A172 (cell line): ENCODE results near the gene TUBB6. TPM values are rescaled to one million over a fixed set of nuclear protein-coding genes. Genes with fewer than 3 reads are reported as not detected.

Source experiments
- DNase-seq: peaks from one replicate; pipeline ENCODE4 v3.0.0-alpha.2; 2015; ENCODE audit warnings: low spot score
- total RNA-seq: library from RNA; depleted of rRNA; stranded (reverse); fragments of >200 nt; shearing (Covaris generic); gene quantifications from 2 replicates; pipeline ENCODE4 v1.2.3, GENCODE V29; 2014

Gene TUBB6
- total RNA-seq, 1 experiment from 2014 or later, result 464 TPM

- DNase-seq, result no peak
Observed at GRCh38 chr18:12338382-12338781, 30.3 kb downstream of the TUBB6 start.

DNA sequence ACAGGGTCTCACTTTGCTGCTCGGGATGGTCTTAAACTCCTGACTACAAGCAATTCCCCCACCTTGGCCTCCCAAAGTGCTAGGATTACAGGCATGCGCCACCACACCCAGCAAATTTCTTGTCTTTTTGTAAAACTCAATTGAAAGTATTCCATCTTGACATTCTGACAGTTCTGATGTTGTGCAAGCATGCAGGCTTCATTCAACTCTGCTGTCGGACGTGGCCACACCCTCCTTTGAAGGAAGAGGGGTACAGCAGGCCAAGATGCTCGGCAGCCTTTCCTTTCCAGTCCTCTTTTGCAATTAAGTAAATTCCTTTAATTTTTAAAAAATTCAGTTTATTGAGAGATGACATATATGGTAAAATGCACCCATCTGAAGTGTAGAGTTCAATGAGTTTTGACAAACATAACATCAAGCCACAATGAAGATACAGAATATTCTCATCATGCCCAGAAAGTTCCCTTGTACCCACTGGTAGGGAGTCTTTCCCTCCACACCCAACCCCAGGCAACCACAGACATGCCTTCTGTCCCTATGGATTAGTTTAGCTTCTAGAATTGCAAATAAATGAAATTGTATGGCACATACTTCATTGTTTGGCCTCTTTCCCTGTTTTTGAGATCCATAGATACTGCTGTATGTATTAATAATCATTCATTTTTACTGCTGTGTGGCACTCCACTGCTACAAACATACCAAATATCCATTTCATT is 33.1 kb downstream of the TUBB6 start:
- DNase-seq, result no peak

DNA sequence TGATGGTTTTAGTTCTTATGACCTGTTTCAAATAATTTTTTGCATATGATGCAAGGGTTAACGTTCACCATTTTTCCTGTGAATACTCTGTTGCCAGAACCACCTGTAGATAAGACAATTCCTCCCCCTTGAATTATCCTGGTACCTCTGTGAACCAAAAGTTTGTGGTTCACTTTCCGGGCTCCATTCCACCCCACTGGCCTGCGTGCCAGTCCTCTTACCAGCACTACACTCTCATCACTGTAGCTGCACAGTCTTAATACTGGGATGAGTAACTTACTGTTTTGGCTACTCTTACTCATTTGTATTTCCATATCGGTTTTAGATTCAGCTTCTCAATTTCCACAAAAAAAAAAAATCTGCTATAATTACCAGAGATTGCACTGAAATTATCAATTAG is 34.6 kb downstream of the TUBB6 start:
- DNase-seq, result no peak

DNA sequence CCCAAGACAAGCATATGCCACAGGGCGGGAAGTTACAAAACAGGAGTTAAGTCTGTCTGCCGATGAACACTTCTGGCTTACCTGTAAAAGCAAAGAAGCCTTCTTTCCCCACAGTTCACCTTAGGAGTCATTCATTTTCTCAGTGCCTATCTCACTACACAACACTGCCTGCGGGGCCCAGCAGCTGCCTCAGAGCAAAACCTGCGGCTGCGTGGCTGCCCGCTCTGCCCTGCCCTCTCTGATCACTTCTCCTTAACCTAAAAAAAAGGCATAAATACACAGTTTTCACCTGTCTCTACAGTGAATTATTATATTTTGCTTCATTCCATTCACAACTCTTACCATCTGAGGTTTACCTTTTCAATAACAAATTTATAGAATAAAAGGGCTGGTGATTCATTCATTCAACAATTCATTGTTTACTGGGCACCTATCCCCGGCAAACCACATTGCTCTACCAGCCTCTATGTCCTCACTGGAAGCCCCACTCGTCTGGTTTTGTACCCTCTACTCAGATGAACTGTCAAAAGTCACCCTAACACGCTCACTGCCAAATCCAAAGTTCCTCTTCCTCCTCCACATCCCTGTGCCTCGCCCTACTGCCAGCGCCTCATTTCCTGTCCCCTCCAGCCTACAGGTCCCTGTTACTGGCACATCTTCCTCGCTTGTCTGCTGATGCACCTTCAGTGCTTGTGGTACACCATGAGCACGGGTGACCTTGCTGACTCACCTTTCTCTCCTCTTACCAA is 37.6 kb downstream of the TUBB6 start:
- DNase-seq, result peak; percentile 7

DNA sequence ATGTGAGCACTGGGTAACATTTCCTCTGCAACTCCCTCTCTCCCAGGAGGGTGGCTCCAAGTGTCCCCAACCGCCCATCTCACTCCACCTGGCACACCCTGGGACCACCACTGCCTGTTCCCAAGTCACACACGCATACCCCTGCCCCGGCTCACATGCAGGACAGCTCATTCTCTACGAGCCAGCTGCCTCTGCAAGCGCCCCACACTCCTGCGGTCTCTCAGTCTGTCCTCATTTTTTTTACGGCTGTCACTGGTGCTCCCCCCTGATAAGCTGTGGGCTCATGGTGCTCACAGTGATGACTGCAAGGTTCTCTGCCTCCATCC is 38.2 kb downstream of the TUBB6 start:
- no peak for DNase-seq

DNA sequence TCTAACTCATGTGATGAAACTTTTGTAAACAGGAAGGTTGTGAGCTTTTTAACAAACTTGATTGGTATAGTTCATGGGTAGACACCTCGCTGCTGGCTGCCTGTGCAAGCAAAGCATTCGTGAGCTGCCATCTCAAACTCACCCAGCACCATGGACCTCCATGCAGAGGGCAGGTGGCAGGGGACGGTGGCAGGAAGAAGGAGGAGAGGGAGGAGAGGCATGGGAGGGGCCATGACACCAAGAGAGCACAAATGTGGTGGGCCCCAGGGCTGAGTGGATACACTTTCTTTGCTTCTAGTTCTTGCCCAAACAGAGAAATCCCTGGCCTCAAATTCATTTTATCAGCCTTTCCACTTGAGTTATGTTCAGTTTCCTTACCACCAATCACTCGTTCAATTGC is 39.9 kb downstream of the TUBB6 start:
- DNase-seq, result no peak

DNA sequence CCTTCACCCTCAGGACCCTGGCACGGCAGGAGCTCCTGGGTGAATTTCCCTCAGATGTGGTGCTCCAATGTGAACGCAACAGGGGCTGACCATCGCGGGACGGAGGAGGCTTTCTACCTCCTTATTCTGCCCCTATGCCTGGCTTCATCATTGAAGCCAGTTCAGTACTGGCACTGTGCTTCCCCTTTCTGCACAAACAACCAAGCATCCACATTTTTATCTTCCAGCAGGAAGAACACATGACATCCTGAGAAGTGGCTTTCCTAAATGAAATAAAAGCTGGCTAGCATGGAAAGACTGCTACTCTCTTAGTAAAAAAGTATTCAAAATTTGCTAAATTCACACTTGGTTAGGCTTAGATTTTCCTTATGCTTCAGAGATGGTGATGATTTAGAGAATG is 44.1 kb downstream of the TUBB6 start:
- no peak for DNase-seq

DNA sequence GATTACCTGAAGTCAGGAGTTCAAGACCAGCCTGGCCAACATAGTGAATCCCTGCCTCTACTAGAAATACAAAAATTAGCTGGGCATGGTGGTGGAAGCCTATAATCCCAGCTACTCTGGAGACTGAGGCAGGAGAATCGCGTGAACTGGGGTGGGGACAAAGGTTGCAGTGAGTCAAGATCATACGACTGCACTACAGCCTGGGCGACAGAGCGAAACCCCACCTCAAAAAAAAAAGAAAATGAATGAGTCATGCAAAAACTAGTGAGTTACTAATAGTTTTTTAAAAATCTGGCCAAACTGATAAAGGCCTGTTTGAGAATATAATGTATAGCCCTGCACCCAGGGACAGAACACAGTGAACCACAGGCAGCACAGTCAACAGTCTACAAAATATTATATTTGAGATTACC is 51.5 kb downstream of the TUBB6 start:
- DNase-seq, result peak; percentile 37

GRCh38 chr18:12361770-12362378 is 53.8 kb downstream of the TUBB6 start:
- DNase-seq, result peak; percentile 13

GRCh38 chr18:12362473-12363174 is 54.6 kb downstream of the TUBB6 start:
- DNase-seq, result no peak

- no peak for DNase-seq
Observed at GRCh38 chr18:12366379-12366778, 58.3 kb downstream of the TUBB6 start.

DNA sequence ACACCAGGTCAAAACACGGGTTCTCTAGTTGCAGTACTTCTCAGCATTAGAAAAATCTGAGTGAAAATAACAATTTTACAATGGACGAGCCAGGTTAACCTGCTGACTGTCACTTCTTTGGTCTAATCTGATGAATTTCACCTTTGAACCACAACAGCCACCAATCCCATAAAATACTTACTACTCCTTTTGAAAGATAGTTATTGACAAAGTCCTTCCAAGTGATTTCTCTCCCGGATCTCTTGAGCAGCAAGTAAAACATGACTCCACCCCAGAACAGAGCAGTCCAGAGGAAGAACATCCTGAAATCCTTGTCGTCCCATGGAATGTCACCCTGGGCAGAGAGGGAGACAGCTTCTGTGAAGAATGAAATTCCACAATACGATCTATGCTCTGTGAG is 58.7 kb downstream of the TUBB6 start:
- DNase-seq, result no peak

DNA sequence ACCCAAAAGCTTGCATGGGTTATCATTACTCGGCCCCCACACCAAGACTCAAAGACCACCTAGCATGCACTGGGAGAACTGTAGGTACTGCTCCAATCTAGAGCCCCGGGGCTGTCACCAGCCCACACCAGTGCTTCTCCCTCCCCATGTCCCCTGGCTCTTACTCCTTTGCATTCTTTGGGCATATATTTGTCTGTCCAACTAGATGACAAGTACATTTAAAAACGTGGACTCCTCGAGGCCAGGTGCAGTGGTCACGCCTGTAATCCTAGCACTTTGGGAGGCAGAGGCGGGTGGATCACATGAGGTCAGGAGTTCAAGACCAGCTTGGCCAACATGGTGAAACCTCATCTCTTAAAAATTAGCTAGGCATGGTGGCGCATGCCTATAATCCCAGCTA is 61.2 kb downstream of the TUBB6 start:
- no peak for DNase-seq

DNA sequence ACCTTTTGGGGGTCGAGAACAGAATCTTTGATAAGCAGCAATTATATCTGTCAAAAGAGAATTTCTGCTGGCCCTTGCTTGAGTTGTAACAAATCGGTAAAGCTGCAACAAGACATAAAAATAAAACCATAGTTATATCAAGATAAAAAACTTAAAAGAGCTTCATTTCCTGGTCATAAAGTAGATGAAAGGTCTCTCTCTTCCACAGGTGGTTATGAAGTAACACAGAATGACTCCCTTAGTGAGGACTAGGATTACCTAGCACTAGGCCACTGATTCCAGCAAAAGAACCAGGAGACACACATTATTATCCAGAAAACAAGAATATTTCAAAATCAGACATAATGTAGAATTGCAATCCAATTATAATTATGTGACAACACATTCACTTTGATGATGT is 63.5 kb downstream of the TUBB6 start:
- DNase-seq, result no peak

DNA sequence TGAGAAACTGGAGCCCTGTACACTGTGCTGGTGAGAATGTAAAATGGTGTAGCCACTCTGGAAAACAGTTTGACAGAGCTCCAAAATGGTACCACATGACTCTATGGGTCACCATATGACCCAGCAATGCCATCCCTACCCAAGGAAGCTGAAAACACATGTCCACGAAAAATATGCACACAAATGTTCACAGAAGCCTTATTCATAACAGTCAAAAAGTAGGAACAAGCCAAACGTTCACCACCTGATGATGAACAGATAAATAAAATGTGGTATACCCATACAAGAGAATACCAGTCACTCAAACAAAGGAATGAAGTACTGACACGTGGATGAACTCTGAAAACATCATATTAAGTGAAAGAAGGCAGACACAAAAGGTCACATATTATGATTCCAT is 64.4 kb downstream of the TUBB6 start:
- DNase-seq, result no peak

- no peak for DNase-seq
Observed at GRCh38 chr18:12373116-12373770, 65.2 kb downstream of the TUBB6 start.

DNA sequence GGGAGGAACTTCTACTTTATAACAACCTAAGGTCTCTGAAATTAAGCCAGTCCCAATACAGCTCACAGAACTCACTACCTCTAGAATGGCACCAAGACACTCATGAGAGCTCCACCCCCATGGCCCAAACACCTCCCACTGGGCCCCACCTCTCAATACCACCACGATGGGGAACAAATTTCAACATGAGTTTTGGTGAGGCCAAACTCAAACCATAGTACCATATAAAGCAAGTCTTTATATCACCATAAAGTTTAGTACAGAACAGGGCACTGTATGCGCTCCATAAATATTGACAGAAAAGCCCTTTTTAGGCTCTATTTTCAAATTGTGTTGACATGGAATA is 65.7 kb downstream of the TUBB6 start:
- no peak for DNase-seq

GRCh38 chr18:12374401-12374800 is 66.4 kb downstream of the TUBB6 start:
- no peak for DNase-seq
